Activated CD4-positive, alpha-beta T cell treated with anti-CD3 and anti-CD28 coated beads, Interleukin-2, amount 10 ng/mL, durations not matched to agents 7 days and 5 days (primary cell): ENCODE results near the gene CEP128. TPM values are rescaled to one million over a fixed set of nuclear protein-coding genes. Genes with fewer than 3 reads are reported as not detected.

ENCODE experiments used
- CTCF ChIA-PET: fragments of 350-600 bp; sonication (Branson Sonifier 250); formaldehyde crosslinking; loops from one replicate; lab custom pipeline; 2021; ENCODE audit warnings: antibody characterized with exemption; lab: Charles Lee
- POLR2A ChIA-PET: fragments of 350-600 bp; sonication (Branson Sonifier 250); formaldehyde crosslinking; loops from one replicate; lab custom pipeline; 2021; ENCODE audit warnings: antibody characterized with exemption; lab: Charles Lee
- DNase-seq: peaks from one replicate; pipeline ENCODE4 v3.0.0-alpha.2; 2020
- H3K27ac Mint-ChIP-seq: one replicate; pipeline ENCODE4 v1.8.0; 2021; ENCODE audit warnings: mild to moderate bottlenecking, moderate library complexity, mixed read lengths
- H3K27me3 Mint-ChIP-seq: one replicate; pipeline ENCODE4 v1.8.0; 2021; ENCODE audit warnings: mixed read lengths
- H3K36me3 Mint-ChIP-seq: one replicate; pipeline ENCODE4 v1.8.0; 2021; ENCODE audit warnings: low read depth, mixed read lengths
- H3K4me1 Mint-ChIP-seq: one replicate; pipeline ENCODE4 v1.8.0; 2021; ENCODE audit warnings: mixed read lengths
- H3K4me3 Mint-ChIP-seq: one replicate; pipeline ENCODE4 v1.8.0; 2021; ENCODE audit warnings: mild to moderate bottlenecking, moderate library complexity, mixed read lengths
- H3K9me3 Mint-ChIP-seq: one replicate; pipeline ENCODE4 v1.8.0; 2021; ENCODE audit warnings: mixed read lengths
- total RNA-seq, 2 experiments: library from RNA; stranded (reverse); gene quantifications; one replicate each; pipeline ENCODE4 v1.2.3, GENCODE V29; 2021

Gene CEP128
- total RNA-seq, 2 experiments from 2014 or later: 27.4 to 35.8 TPM

GRCh38 chr14:80607430-80608190 is 333.9 kb downstream of the CEP128 start:
- CTCF ChIA-PET: no interaction called here

GRCh38 chr14:80606347-80606772 is 335.2 kb downstream of the CEP128 start:
- POLR2A ChIA-PET: no interaction called here
- Mint-ChIP-seq H3K4me3 (no peak overlapping the region), H3K9me3 (no peaks in the 10 kb centered on the region), H3K4me1 (no peaks in the 10 kb centered on the region), H3K27me3 (no peaks in the 10 kb centered on the region), H3K36me3 (no peaks in the 10 kb centered on the region), H3K27ac (no peak overlapping the region)
- DNase-seq: no peak
- CTCF ChIA-PET: no interaction called here

More at GRCh38 chr14:80607430-80608190, 333.9 kb downstream of the CEP128 start:
- no peak for DNase-seq
- no peak overlapping the region for H3K4me3 Mint-ChIP-seq
- POLR2A ChIA-PET: no interaction called here
- no peaks in the 10 kb centered on the region for H3K27me3 Mint-ChIP-seq
- no peak overlapping the region for H3K27ac Mint-ChIP-seq
- no peaks in the 10 kb centered on the region for H3K9me3 Mint-ChIP-seq
- no peaks in the 10 kb centered on the region for H3K36me3 Mint-ChIP-seq
- H3K4me1 Mint-ChIP-seq: no peaks in the 10 kb centered on the region

GRCh38 chr14:80605536-80605935 is 336.0 kb downstream of the CEP128 start:
- H3K4me3 Mint-ChIP-seq: no peak overlapping the region
- DNase-seq: no peak
- ChIA-PET CTCF (no interaction called here), POLR2A (no interaction called here)
- H3K36me3 Mint-ChIP-seq: no peaks in the 10 kb centered on the region
- H3K9me3 Mint-ChIP-seq: no peaks in the 10 kb centered on the region
- H3K27me3 Mint-ChIP-seq: no peaks in the 10 kb centered on the region
- H3K27ac Mint-ChIP-seq: no peak overlapping the region
- no peaks in the 10 kb centered on the region for H3K4me1 Mint-ChIP-seq

- CTCF ChIA-PET: no interaction called here
- POLR2A ChIA-PET: no interaction called here
- Mint-ChIP-seq H3K4me3 (no peak overlapping the region), H3K4me1 (no peaks in the 10 kb centered on the region), H3K27me3 (no peaks in the 10 kb centered on the region), H3K27ac (no peak overlapping the region), H3K9me3 (no peaks in the 10 kb centered on the region), H3K36me3 (no peaks in the 10 kb centered on the region)
- no peak for DNase-seq
Measured at GRCh38 chr14:80602946-80603345, 338.6 kb downstream of the CEP128 start.

- peaks cover 7% of the 10 kb centered on the region for H3K9me3 Mint-ChIP-seq
- DNase-seq: peak; percentile 30
- CTCF ChIA-PET: interaction anchor here (1.1 kb wide), 1 partner anchor 14 kb away, joined by 5 read pairs; no protein-coding TSS in a partner anchor
- H3K27me3 Mint-ChIP-seq: no peaks in the 10 kb centered on the region
- H3K36me3 Mint-ChIP-seq: peaks cover 5% of the 10 kb centered on the region
- peaks cover 11% of the 10 kb centered on the region for H3K4me1 Mint-ChIP-seq
- H3K27ac Mint-ChIP-seq: peak overlapping the region; percentile 33
- no peak overlapping the region for H3K4me3 Mint-ChIP-seq
- POLR2A ChIA-PET: no interaction called here
Measured at GRCh38 chr14:80587096-80587724, 354.3 kb downstream of the CEP128 start.

GRCh38 chr14:80586131-80586530 is 355.4 kb downstream of the CEP128 start:
- Mint-ChIP-seq H3K27ac (no peak overlapping the region), H3K9me3 (no peaks in the 10 kb centered on the region), H3K36me3 (peaks cover 2% of the 10 kb centered on the region), H3K4me3 (no peak overlapping the region), H3K4me1 (peaks cover 11% of the 10 kb centered on the region), H3K27me3 (no peaks in the 10 kb centered on the region)
- CTCF ChIA-PET: no interaction called here
- POLR2A ChIA-PET: no interaction called here
- DNase-seq: no peak

- H3K4me1 Mint-ChIP-seq: peaks cover 11% of the 10 kb centered on the region
- no peak overlapping the region for H3K27ac Mint-ChIP-seq
- DNase-seq: no peak
- no peaks in the 10 kb centered on the region for H3K9me3 Mint-ChIP-seq
- ChIA-PET POLR2A (no interaction called here), CTCF (no interaction called here)
- peaks cover 2% of the 10 kb centered on the region for H3K36me3 Mint-ChIP-seq
- no peak overlapping the region for H3K4me3 Mint-ChIP-seq
- no peaks in the 10 kb centered on the region for H3K27me3 Mint-ChIP-seq
Measured at GRCh38 chr14:80585506-80585835, 356.1 kb downstream of the CEP128 start.

GRCh38 chr14:80584744-80585505 is 356.6 kb downstream of the CEP128 start:
- POLR2A ChIA-PET: interaction anchor here (0.6 kb wide), 1 partner anchor 426 kb away, joined by 5 read pairs; no protein-coding TSS in a partner anchor
- no peak overlapping the region for H3K4me3 Mint-ChIP-seq
- no peaks in the 10 kb centered on the region for H3K27me3 Mint-ChIP-seq
- no peaks in the 10 kb centered on the region for H3K36me3 Mint-ChIP-seq
- DNase-seq: no peak
- CTCF ChIA-PET: no interaction called here
- H3K27ac Mint-ChIP-seq: no peak overlapping the region
- H3K4me1 Mint-ChIP-seq: peaks cover 11% of the 10 kb centered on the region
- H3K9me3 Mint-ChIP-seq: no peaks in the 10 kb centered on the region

- Mint-ChIP-seq H3K27ac (no peak overlapping the region), H3K4me3 (no peak overlapping the region), H3K9me3 (no peaks in the 10 kb centered on the region), H3K4me1 (no peaks in the 10 kb centered on the region), H3K27me3 (no peaks in the 10 kb centered on the region), H3K36me3 (peaks cover 2% of the 10 kb centered on the region)
- ChIA-PET POLR2A (no interaction called here), CTCF (no interaction called here)
- no peak for DNase-seq
Measured at GRCh38 chr14:80577599-80577998, 363.9 kb downstream of the CEP128 start.

- Mint-ChIP-seq H3K36me3 (peaks cover 2% of the 10 kb centered on the region), H3K4me3 (no peak overlapping the region)
Measured at GRCh38 chr14:80576401-80576800, 365.1 kb downstream of the CEP128 start.

GRCh38 chr14:80575763-80576162 is 365.8 kb downstream of the CEP128 start:
- CTCF ChIA-PET: interaction anchor here (1.0 kb wide), 1 partner anchor 238 kb away, joined by 3 read pairs; no protein-coding TSS in a partner anchor
- Mint-ChIP-seq H3K27ac (no peak overlapping the region), H3K36me3 (peaks cover 2% of the 10 kb centered on the region), H3K4me1 (no peaks in the 10 kb centered on the region), H3K27me3 (no peaks in the 10 kb centered on the region), H3K9me3 (no peaks in the 10 kb centered on the region), H3K4me3 (no peak overlapping the region)
- POLR2A ChIA-PET: no interaction called here
- no peak for DNase-seq

More at GRCh38 chr14:80576401-80576800, 365.1 kb downstream of the CEP128 start:
- no peaks in the 10 kb centered on the region for H3K27me3 Mint-ChIP-seq
- no peaks in the 10 kb centered on the region for H3K9me3 Mint-ChIP-seq
- H3K4me1 Mint-ChIP-seq: no peaks in the 10 kb centered on the region
- DNase-seq: no peak
- ChIA-PET POLR2A (interaction anchor here (0.6 kb wide), 1 partner anchor 740 kb away, joined by 3 read pairs; no protein-coding TSS in a partner anchor), CTCF (interaction anchor here (1.0 kb wide), 1 partner anchor 237 kb away, joined by 3 read pairs; no protein-coding TSS in a partner anchor)
- H3K27ac Mint-ChIP-seq: no peak overlapping the region

GRCh38 chr14:80572666-80573065 is 368.9 kb downstream of the CEP128 start:
- no peaks in the 10 kb centered on the region for H3K36me3 Mint-ChIP-seq
- ChIA-PET POLR2A (no interaction called here), CTCF (interaction anchor here (1.6 kb wide), 1 partner anchor 14 kb away, joined by 5 read pairs; no protein-coding TSS in a partner anchor)
- H3K4me1 Mint-ChIP-seq: no peaks in the 10 kb centered on the region
- no peak for DNase-seq
- no peak overlapping the region for H3K27ac Mint-ChIP-seq
- no peaks in the 10 kb centered on the region for H3K27me3 Mint-ChIP-seq
- no peak overlapping the region for H3K4me3 Mint-ChIP-seq
- H3K9me3 Mint-ChIP-seq: no peaks in the 10 kb centered on the region

GRCh38 chr14:80570930-80571298 is 370.6 kb downstream of the CEP128 start:
- no peaks in the 10 kb centered on the region for H3K27me3 Mint-ChIP-seq
- CTCF ChIA-PET: no interaction called here
- H3K4me1 Mint-ChIP-seq: no peaks in the 10 kb centered on the region
- H3K36me3 Mint-ChIP-seq: no peaks in the 10 kb centered on the region
- POLR2A ChIA-PET: no interaction called here
- DNase-seq: no peak
- H3K4me3 Mint-ChIP-seq: no peak overlapping the region
- H3K27ac Mint-ChIP-seq: no peak overlapping the region
- no peaks in the 10 kb centered on the region for H3K9me3 Mint-ChIP-seq
